Keratinocyte (primary cell): ENCODE results near the gene PLXDC2. TPM values are rescaled to one million over a fixed set of nuclear protein-coding genes. Genes with fewer than 3 reads are reported as not detected.
A peak's percentile ranks its signal among the peaks of the same experiment; 100 is the strongest.

Source experiments
- DNase-seq: peaks from one replicate; pipeline ENCODE4 v3.0.0-alpha.2; 2011; ENCODE audit warnings: low read depth, missing footprints, low spot score
- FAIRE-seq: peaks from 2 replicates; lab custom pipeline; 2011; peaks lifted over from hg19 to GRCh38; lab: Jason Lieb, UNC
- H2AFZ ChIP-seq: 2 replicates; pipeline ENCODE4 v1.6.0; 2012; ENCODE audit warnings: low read length, control low read depth, inconsistent platforms; ENCODE audit not compliant: control insufficient read depth
- H3K27ac ChIP-seq: 2 replicates; pipeline ENCODE4 v1.5.1; 2011; ENCODE audit warnings: low read length; ENCODE audit not compliant: control insufficient read depth, insufficient read depth
- H3K27me3 ChIP-seq: 3 replicates; pipeline ENCODE4 v1.6.0; 2011; ENCODE audit warnings: low read length; ENCODE audit not compliant: control insufficient read depth, insufficient read depth; ENCODE audit errors: extremely low read depth
- H3K36me3 ChIP-seq, 2 experiments: 2 replicates in 1 of 2; 3 replicates in 1 of 2; pipeline ENCODE4 v1.5.1; 2011; ENCODE audit warnings: low read length in 2 of 2, mild to moderate bottlenecking in 1 of 2; ENCODE audit not compliant: control insufficient read depth in 2 of 2, insufficient read depth in 2 of 2; ENCODE audit errors: extremely low read depth in 1 of 2
- H3K4me1 ChIP-seq: 3 replicates; pipeline ENCODE4 v1.5.1; 2011; ENCODE audit warnings: low read length; ENCODE audit not compliant: control insufficient read depth, insufficient read depth; ENCODE audit errors: extremely low read depth
- H3K4me2 ChIP-seq: 3 replicates; pipeline ENCODE4 v1.6.0; 2011; ENCODE audit warnings: low read depth, low read length; ENCODE audit not compliant: control insufficient read depth, insufficient read depth; ENCODE audit errors: extremely low read depth
- H3K4me3 ChIP-seq, 3 experiments: fragments of 200-600 bp in 1 of 3; sonication (generic) in 1 of 3; 2 replicates in 2 of 3; 3 replicates in 1 of 3; pipeline ENCODE4 v1.5.1; 2011 to 2016; ENCODE audit warnings: low read length in 3 of 3, mild to moderate bottlenecking in 3 of 3, control low read depth in 2 of 3, inconsistent platforms in 1 of 3, low read depth in 1 of 3, mixed read lengths in 1 of 3, mixed run types in 1 of 3, moderate library complexity in 1 of 3; ENCODE audit not compliant: control insufficient read depth in 2 of 3, insufficient read depth in 2 of 3; ENCODE audit errors: extremely low read depth in 1 of 3
- H3K79me2 ChIP-seq: 2 replicates; pipeline ENCODE4 v1.6.0; 2012; ENCODE audit warnings: low read length; ENCODE audit not compliant: control insufficient read depth, insufficient read depth
- H3K9ac ChIP-seq: 3 replicates; pipeline ENCODE4 v1.6.0; 2011; ENCODE audit warnings: low read length; ENCODE audit not compliant: control insufficient read depth, insufficient read depth; ENCODE audit errors: extremely low read depth
- H3K9me1 ChIP-seq: 3 replicates; pipeline ENCODE4 v1.6.0; 2011; ENCODE audit warnings: low read length; ENCODE audit not compliant: control insufficient read depth, insufficient read depth; ENCODE audit errors: extremely low read depth
- H3K9me3 ChIP-seq: 2 replicates; pipeline ENCODE4 v1.5.1; 2012; ENCODE audit warnings: low read depth, low read length; ENCODE audit not compliant: control insufficient read depth
- H4K20me1 ChIP-seq: 3 replicates; pipeline ENCODE4 v1.6.0; 2011; ENCODE audit warnings: low read length; ENCODE audit not compliant: control insufficient read depth, insufficient read depth; ENCODE audit errors: extremely low read depth
- CTCF ChIP-seq, 3 experiments: IDR thresholded peaks in 1 of 3; conservative IDR thresholded peaks in 1 of 3; optimal IDR thresholded peaks in 1 of 3; 2 replicates in 2 of 3; 3 replicates in 1 of 3; pipeline versions ENCODE3 to v1.5.1; 2011; ENCODE audit warnings: low read length in 3 of 3, mild to moderate bottlenecking in 3 of 3, moderate library complexity in 2 of 3, control low read depth in 1 of 3, inconsistent platforms in 1 of 3; ENCODE audit not compliant: insufficient read depth in 2 of 3; ENCODE audit errors: extremely low read depth in 1 of 3
- EZH2 ChIP-seq: IDR thresholded peaks from one replicate; pipeline ENCODE4 v1.6.1; 2012; ENCODE audit warnings: inconsistent platforms, mild to moderate bottlenecking, low read length, moderate library complexity
- dilution Hi-C: fragments of 300-500 bp; cut with MboI; formaldehyde crosslinking; loops from one replicate; pipeline ENCODE4 v1.7.0; 2020; ENCODE audit warnings: low sequenced_read_pairs; ENCODE audit not compliant: extremely low pct_ligation_motif_present
- polyA plus RNA-seq, 5 experiments: library from polyadenylated mRNA; depleted of rRNA in 3 of 5; stranded (reverse) in 3 of 5; stranded (forward) in 1 of 5; unstranded in 1 of 5; fragments of >200 nt; gene quantifications; 1 replicate in 1 of 5; 2 replicates in 3 of 5; 3 replicates in 1 of 5; pipeline versions ENCODE4 v1.2.1 to v1.2.3, GENCODE V29; 2011 to 2012; ENCODE audit warnings: missing spikeins in 2 of 5, low read depth in 1 of 5, low replicate concordance in 1 of 5

PLXDC2 gene
- polyA plus RNA-seq, 1 donor (not counting 4 experiments of a cell fraction or from before 2014, with no cell fraction given): 12.9 TPM

GRCh38 chr10:19918794-19919193, 102.6 kb downstream of the PLXDC2 start:
- no peak overlapping the region for H3K4me3 ChIP-seq
- no peaks in the 10 kb centered on the region for H3K9me3 ChIP-seq
- H3K36me3 ChIP-seq: no peaks in the 10 kb centered on the region
- dilution Hi-C loops: no loop called here
- H3K4me2 ChIP-seq: peak overlapping the region; percentile 59
- H3K27ac ChIP-seq: peak overlapping the region; percentile 79
- FAIRE-seq: peak; percentile 89
- no peaks in the 10 kb centered on the region for H3K9me1 ChIP-seq
- H4K20me1 ChIP-seq: no peaks in the 10 kb centered on the region
- no peaks in the 10 kb centered on the region for H3K27me3 ChIP-seq
- no peak overlapping the region for H2AFZ ChIP-seq
- DNase-seq: no peak
- no peaks in the 10 kb centered on the region for H3K79me2 ChIP-seq
- TF ChIP-seq CTCF (optimal IDR thresholded peaks at IDR 0.05 in 1 of 3, IDR thresholded peaks at IDR 0.05 in 1 of 3, conservative IDR thresholded peaks at IDR 0.05 in 1 of 3; ENCODE audit: extremely low read depth in 1 of 3, insufficient read depth in 2 of 3, low read length in 3 of 3): no peak
- H3K4me1 ChIP-seq: peaks cover 56% of the 10 kb centered on the region
- peak overlapping the region; percentile 52 for H3K9ac ChIP-seq

- no peaks in the 10 kb centered on the region for H3K27me3 ChIP-seq
- peaks cover 56% of the 10 kb centered on the region for H3K4me1 ChIP-seq
- H2AFZ ChIP-seq: peak overlapping the region; percentile 45
- no peak for TF ChIP-seq EZH2
- no peak for TF ChIP-seq CTCF (optimal IDR thresholded peaks at IDR 0.05 in 1 of 3, IDR thresholded peaks at IDR 0.05 in 1 of 3, conservative IDR thresholded peaks at IDR 0.05 in 1 of 3; ENCODE audit: extremely low read depth in 1 of 3, insufficient read depth in 2 of 3, low read length in 3 of 3)
- H3K36me3 ChIP-seq: no peaks in the 10 kb centered on the region
- H3K9ac ChIP-seq: no peak overlapping the region
- no peaks in the 10 kb centered on the region for H4K20me1 ChIP-seq
- no peaks in the 10 kb centered on the region for H3K79me2 ChIP-seq
- no peak for DNase-seq
- no peaks in the 10 kb centered on the region for H3K9me3 ChIP-seq
- H3K4me3 ChIP-seq: no peak overlapping the region
- FAIRE-seq: peak; percentile 58
- no peaks in the 10 kb centered on the region for H3K9me1 ChIP-seq
- peak overlapping the region; percentile 8 for H3K4me2 ChIP-seq
- H3K27ac ChIP-seq: peak overlapping the region; percentile 79
- dilution Hi-C loops: no loop called here
Measured at GRCh38 chr10:19919671-19920070, 103.4 kb downstream of the PLXDC2 start.
